C4-2B (cell line): Measurements from ENCODE around the gene NPHP4.

Experiments used
- H3K27ac ChIP-seq: fragments of 450-650 bp; 2 replicates; pipeline ENCODE4 v1.5.1; 2017
- CTCF ChIP-seq: fragments of 450-650 bp; conservative IDR thresholded peaks from 2 replicates; pipeline ENCODE4 v1.5.1; 2017; ENCODE audit warnings: mild to moderate bottlenecking
- ZFX ChIP-seq: fragments of 450-650 bp; IDR thresholded peaks from 2 replicates; pipeline ENCODE4 v1.6.1; 2017

Gene NPHP4

DNA sequence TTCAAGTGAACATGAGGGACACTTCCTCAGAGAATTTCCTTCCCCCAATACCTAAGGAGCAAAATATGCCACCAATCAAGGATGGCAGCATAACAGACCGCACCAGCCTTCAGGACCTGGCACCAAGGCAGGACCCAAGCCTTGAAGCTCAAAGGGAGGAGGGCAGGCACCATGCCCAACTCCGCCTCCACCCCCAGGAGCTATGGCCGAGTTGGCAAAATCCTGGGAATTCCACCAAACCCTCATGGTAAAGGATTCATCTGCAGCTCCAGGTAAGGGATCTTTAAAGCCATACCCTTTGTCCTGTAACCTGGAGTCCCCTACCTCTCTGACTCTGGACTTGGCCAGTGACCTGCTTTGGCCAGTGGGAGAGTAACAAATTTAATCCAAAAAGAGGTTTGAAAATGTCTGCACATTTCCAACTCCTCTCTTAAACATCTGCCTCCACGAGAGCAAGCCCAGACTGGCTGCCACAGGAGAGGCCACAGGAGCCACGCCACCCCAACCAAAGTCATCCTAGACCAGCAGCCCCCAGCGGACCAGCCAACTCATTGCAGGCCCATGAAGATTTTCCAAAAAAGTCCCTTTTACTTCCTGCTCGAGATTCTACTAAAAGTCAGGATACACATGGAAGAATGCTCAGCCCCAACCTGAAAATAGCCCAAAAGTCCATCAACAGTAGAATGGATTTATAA lies 41.9 kb downstream of the NPHP4 start:
- TF ChIP-seq CTCF, result no peak
- no peak for TF ChIP-seq ZFX
- peak overlapping the region; percentile 64; the same call in 1 of the 2 replicates for H3K27ac ChIP-seq

GRCh38 chr1:5949761-5950100 lies 42.5 kb downstream of the NPHP4 start:
- H3K27ac ChIP-seq, result peak overlapping the region; percentile 64
- TF ChIP-seq ZFX (no peak), CTCF (no peak)

GRCh38 chr1:5949085-5949760 lies 43.0 kb downstream of the NPHP4 start:
- TF ChIP-seq ZFX (no peak), CTCF (no peak)
- H3K27ac ChIP-seq, result peak overlapping the region; percentile 64

DNA sequence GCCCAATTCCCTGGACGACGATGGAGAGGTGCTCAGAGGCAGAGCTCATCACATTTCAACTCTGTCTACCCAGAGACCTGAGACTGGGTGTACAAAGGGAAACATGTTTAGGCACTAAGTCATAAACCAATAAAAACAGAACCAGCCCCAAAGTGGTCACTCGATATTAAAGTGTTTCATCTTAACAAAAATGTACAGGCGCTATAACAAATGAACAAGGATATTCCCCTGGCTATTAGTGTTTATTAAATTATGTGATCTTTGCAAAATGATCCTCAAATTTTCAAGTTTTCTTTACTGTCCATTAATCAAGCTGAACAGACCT lies 43.6 kb downstream of the NPHP4 start:
- no peak for TF ChIP-seq ZFX
- TF ChIP-seq CTCF, result no peak
- peak overlapping the region; percentile 46; the same call in 1 of the 2 replicates for H3K27ac ChIP-seq

- TF ChIP-seq ZFX, result no peak
- no peak for TF ChIP-seq CTCF
- H3K27ac ChIP-seq, result peak overlapping the region; percentile 46; the same call in 1 of the 2 replicates
Observed at GRCh38 chr1:5947978-5948680, 44.1 kb downstream of the NPHP4 start.

DNA sequence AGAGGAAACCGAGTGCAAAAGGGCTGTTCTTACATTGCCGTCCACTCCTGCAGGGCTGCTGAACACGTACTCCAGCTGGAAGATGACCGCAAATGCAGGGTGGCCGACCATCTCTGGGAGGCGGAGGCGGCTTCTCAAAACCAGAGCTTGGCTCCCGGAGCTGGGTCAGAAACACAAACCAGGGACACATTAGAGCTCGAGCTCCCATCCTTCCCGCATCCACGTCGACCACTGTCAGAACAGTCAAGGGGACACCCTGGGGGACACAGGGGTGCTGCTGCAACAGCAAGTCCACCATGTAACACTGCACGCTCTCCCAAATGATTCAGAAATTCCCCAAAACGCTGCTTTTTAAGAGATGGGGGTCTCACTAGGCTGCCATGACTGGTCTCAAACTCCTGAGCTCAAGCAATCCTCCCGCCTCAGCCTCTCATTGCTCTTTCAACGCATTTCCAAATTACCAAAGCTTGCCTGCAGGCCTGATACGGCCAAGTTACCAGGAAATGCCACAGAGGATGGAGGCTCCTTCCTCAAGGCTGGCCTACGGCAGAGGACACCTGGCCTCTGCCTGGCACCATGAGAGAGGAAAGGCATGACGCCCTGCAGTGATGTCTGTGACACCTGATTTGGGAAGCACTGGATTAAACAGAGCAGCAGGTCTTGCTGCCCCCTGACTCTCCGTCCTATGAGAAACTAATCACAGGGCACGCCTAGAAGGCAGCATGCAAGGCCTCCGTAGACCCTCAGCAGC lies 45.0 kb downstream of the NPHP4 start:
- H3K27ac ChIP-seq, result no peak overlapping the region
- no peak for TF ChIP-seq ZFX
- no peak for TF ChIP-seq CTCF

DNA sequence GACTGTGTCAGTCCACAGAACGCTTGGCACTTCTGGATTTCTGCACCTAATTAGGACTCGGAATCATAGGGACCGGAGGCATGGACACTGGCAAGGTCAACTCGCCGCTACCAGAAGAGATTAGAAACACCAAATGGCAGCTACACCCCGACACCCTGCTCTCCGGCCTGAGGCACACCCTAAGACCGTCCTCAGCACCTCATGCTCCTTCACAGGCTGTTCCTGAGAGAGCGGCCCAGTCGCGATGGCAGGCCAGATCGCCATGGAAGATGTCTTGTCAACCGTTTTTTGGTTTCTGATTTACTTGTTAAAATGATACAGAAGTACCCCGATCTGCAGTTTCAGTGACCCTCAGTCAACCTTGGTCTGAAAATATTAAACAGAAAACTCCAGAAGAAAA lies 46.8 kb downstream of the NPHP4 start:
- no peak for TF ChIP-seq ZFX
- TF ChIP-seq CTCF, result no peak
- H3K27ac ChIP-seq, result no peak overlapping the region
